Activated naive CD8-positive, alpha-beta T cell (primary cell): ENCODE results near the gene RBM17.

Source experiments
- H3K27ac Mint-ChIP-seq: one replicate; pipeline ENCODE4 v1.8.0; 2021; ENCODE audit warnings: mixed read lengths
- H3K27me3 Mint-ChIP-seq: one replicate; pipeline ENCODE4 v1.8.0; 2021; ENCODE audit warnings: mixed read lengths
- H3K36me3 Mint-ChIP-seq: one replicate; pipeline ENCODE4 v1.8.0; 2021; ENCODE audit warnings: mixed read lengths
- H3K4me1 Mint-ChIP-seq: one replicate; pipeline ENCODE4 v1.8.0; 2021; ENCODE audit warnings: low read depth, mixed read lengths
- H3K4me3 Mint-ChIP-seq: one replicate; pipeline ENCODE4 v1.8.0; 2021; ENCODE audit warnings: mild to moderate bottlenecking, mixed read lengths
- H3K9me3 Mint-ChIP-seq: one replicate; pipeline ENCODE4 v1.8.0; 2021; ENCODE audit warnings: low read depth, mixed read lengths

Gene RBM17

DNA sequence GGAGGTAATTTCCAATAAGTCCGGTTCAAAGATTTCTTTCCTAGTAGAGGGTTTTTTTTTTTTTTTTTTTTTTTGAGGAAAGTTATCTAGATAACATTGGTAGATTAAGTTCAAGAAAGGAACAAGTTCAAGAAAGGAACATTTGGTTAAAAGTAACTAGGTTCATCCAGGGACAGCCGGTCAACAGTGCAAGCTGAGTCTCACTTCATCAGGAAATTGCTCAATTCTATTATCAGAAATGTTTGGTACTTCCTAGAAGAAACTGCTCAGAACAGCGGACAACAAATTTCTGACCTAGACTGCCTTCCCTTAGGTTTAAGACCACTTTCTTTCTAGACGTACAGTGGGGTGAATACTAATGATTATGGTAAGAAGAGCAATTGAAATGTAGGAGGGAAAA, 23.0 kb upstream of the RBM17 start:
- Mint-ChIP-seq H3K4me1 (peaks cover 72% of the 10 kb centered on the region), H3K27ac (peak overlapping the region; percentile 79), H3K36me3 (peaks cover under 1% of the 10 kb centered on the region), H3K4me3 (no peak overlapping the region), H3K27me3 (no peaks in the 10 kb centered on the region), H3K9me3 (no peaks in the 10 kb centered on the region)

GRCh38 chr10:6067457-6067856, 21.4 kb upstream of the RBM17 start:
- Mint-ChIP-seq H3K27ac (peak overlapping the region; percentile 82), H3K9me3 (no peaks in the 10 kb centered on the region), H3K4me3 (peak overlapping the region; percentile 76), H3K4me1 (peaks cover 86% of the 10 kb centered on the region), H3K36me3 (no peaks in the 10 kb centered on the region), H3K27me3 (no peaks in the 10 kb centered on the region)

DNA sequence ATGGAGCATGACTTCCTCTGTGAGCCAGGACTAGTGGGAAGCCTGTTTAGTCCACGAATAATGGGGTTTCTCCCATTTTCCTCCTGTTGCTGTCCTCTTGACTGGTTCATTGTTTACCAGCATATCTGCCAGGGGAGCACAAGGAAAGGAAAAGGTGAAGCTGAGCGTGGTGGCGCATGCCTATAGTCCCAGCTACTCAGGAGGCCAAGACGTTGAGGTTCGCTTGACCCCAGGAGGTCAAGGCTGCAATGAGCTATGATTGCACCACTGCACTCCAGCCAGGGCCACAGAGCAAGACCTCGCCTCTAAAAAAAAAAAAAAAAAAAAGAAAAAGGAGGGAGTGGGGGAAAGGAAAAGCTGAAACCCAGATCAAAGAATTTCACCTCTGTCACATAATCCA, 20.8 kb upstream of the RBM17 start:
- H3K27ac Mint-ChIP-seq, result peak overlapping the region; percentile 95
- H3K4me3 Mint-ChIP-seq, result peak overlapping the region; percentile 76
- peaks cover 86% of the 10 kb centered on the region for H3K4me1 Mint-ChIP-seq
- H3K9me3 Mint-ChIP-seq, result no peaks in the 10 kb centered on the region
- H3K27me3 Mint-ChIP-seq, result no peaks in the 10 kb centered on the region
- no peaks in the 10 kb centered on the region for H3K36me3 Mint-ChIP-seq

GRCh38 chr10:6068422-6068821, 20.4 kb upstream of the RBM17 start:
- peak overlapping the region; percentile 76 for H3K4me3 Mint-ChIP-seq
- peaks cover 88% of the 10 kb centered on the region for H3K4me1 Mint-ChIP-seq
- H3K27me3 Mint-ChIP-seq, result no peaks in the 10 kb centered on the region
- H3K36me3 Mint-ChIP-seq, result no peaks in the 10 kb centered on the region
- peak overlapping the region; percentile 95 for H3K27ac Mint-ChIP-seq
- H3K9me3 Mint-ChIP-seq, result no peaks in the 10 kb centered on the region

DNA sequence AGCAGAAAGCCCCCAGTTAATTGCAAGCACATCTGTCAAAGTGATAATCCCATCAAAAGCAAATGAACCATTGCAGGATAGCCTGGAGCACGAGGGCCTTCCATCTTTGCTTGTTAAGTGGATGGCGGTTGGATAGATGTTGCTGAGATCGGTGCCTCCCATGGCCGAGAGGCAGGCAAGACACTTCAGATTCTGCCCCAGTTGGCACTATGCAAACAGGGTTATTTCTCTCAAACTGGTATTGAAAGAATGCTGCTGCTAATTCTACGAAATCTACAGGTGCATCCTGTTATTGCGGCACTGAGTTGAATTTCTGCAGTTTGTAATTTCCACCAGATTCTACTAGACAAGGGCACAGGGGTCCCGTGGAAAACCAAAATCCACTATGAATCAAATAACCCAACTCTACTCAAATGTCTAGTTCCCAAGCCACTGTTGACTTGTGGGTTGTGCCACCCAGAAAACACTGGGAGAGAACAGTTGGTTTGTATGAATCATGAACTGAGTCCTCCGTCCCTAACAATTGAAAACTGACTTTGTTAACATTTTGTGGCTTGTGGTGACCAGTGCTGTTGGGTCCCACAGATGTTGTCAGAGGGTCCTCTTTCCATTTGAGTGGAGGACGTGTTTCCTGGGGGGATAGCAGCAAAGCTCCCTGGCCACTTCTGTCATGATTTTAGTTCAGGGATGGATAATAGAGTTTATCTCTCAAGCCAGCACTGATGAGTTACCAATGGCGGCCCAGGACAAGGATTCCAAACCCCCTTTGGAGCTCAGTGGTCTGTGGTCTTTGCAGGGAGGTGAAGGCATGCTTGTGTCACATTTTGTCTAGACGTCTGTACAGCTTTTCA, 19.5 kb upstream of the RBM17 start:
- Mint-ChIP-seq H3K4me3 (peak overlapping the region; percentile 76), H3K4me1 (peaks cover 91% of the 10 kb centered on the region), H3K36me3 (no peaks in the 10 kb centered on the region), H3K27me3 (no peaks in the 10 kb centered on the region), H3K27ac (peak overlapping the region; percentile 95), H3K9me3 (no peaks in the 10 kb centered on the region)

GRCh38 chr10:6070660-6071059, 18.2 kb upstream of the RBM17 start:
- H3K4me1 Mint-ChIP-seq, result peaks cover 92% of the 10 kb centered on the region
- H3K27me3 Mint-ChIP-seq, result no peaks in the 10 kb centered on the region
- no peaks in the 10 kb centered on the region for H3K9me3 Mint-ChIP-seq
- H3K4me3 Mint-ChIP-seq, result peak overlapping the region; percentile 76
- H3K36me3 Mint-ChIP-seq, result no peaks in the 10 kb centered on the region
- H3K27ac Mint-ChIP-seq, result peak overlapping the region; percentile 95

GRCh38 chr10:6071181-6072175, 17.4 kb upstream of the RBM17 start:
- Mint-ChIP-seq H3K9me3 (no peaks in the 10 kb centered on the region), H3K4me1 (peaks cover 84% of the 10 kb centered on the region), H3K4me3 (no peak overlapping the region), H3K27me3 (no peaks in the 10 kb centered on the region), H3K27ac (peak overlapping the region; percentile 95), H3K36me3 (no peaks in the 10 kb centered on the region)

GRCh38 chr10:6072215-6072934, 16.5 kb upstream of the RBM17 start:
- Mint-ChIP-seq H3K4me3 (no peak overlapping the region), H3K9me3 (no peaks in the 10 kb centered on the region), H3K27me3 (no peaks in the 10 kb centered on the region), H3K36me3 (no peaks in the 10 kb centered on the region), H3K4me1 (peaks cover 77% of the 10 kb centered on the region), H3K27ac (peak overlapping the region; percentile 95)

GRCh38 chr10:6074489-6075301, 14.1 kb upstream of the RBM17 start:
- Mint-ChIP-seq H3K4me1 (peaks cover 54% of the 10 kb centered on the region), H3K4me3 (peak overlapping the region; percentile 28), H3K27me3 (no peaks in the 10 kb centered on the region), H3K9me3 (no peaks in the 10 kb centered on the region), H3K27ac (peak overlapping the region; percentile 30), H3K36me3 (no peaks in the 10 kb centered on the region)

GRCh38 chr10:6077071-6077675, 11.7 kb upstream of the RBM17 start:
- Mint-ChIP-seq H3K36me3 (no peaks in the 10 kb centered on the region), H3K4me1 (peaks cover 34% of the 10 kb centered on the region), H3K9me3 (no peaks in the 10 kb centered on the region), H3K27ac (no peak overlapping the region), H3K4me3 (no peak overlapping the region), H3K27me3 (no peaks in the 10 kb centered on the region)

- Mint-ChIP-seq H3K36me3 (no peaks in the 10 kb centered on the region), H3K27ac (no peak overlapping the region), H3K4me3 (no peak overlapping the region), H3K27me3 (no peaks in the 10 kb centered on the region), H3K4me1 (peaks cover 36% of the 10 kb centered on the region), H3K9me3 (no peaks in the 10 kb centered on the region)
Observed at GRCh38 chr10:6079044-6079443, 9.8 kb upstream of the RBM17 start.

GRCh38 chr10:6080417-6080973, 8.3 kb upstream of the RBM17 start:
- peak overlapping the region; percentile 78 for H3K27ac Mint-ChIP-seq
- no peak overlapping the region for H3K4me3 Mint-ChIP-seq
- no peaks in the 10 kb centered on the region for H3K27me3 Mint-ChIP-seq
- no peaks in the 10 kb centered on the region for H3K9me3 Mint-ChIP-seq
- H3K36me3 Mint-ChIP-seq, result no peaks in the 10 kb centered on the region
- H3K4me1 Mint-ChIP-seq, result peaks cover 27% of the 10 kb centered on the region

DNA sequence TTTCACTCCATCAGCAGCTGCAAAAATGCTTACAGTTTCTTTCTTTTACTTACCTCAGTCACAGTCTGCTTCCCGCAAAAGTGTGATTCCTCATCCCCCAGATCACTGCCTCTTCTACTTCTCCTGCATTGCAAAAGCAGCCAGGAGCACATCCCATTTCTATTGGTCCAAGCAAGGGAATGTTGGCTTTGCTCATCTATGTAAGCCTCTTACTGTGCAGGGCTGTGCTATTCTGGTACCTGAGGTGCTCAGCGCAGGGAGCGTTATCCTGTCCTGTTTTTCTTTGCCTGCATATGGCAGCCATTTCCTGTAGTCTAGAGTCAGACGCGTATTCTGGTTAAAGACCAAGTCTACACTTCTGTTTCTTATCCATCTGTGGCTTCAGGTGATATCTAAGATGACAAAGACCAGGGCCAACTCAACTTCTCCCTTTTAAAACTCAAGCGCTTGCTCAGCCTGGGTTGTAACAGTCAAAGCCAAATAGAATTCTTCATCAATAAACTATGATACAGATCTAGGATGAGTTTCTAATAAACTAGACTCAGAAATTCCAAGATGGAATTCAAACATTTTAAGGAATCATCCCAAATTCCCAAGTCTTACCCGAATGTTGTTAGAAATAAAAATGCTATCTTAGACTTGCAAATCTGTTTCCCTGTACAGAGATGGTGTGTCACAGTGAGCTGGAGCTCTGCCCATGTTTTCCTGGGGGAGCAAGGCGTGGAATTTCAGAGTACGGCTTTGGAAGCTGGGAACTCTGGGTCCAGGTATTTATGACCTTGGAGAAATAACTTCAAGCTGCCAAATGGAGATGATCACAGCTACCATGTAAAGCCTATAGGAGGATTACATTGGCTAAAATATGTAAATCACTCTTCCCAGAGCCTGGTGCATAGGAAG, 6.1 kb upstream of the RBM17 start:
- no peaks in the 10 kb centered on the region for H3K36me3 Mint-ChIP-seq
- H3K4me3 Mint-ChIP-seq, result peak overlapping the region; percentile 66
- no peaks in the 10 kb centered on the region for H3K9me3 Mint-ChIP-seq
- no peaks in the 10 kb centered on the region for H3K27me3 Mint-ChIP-seq
- H3K27ac Mint-ChIP-seq, result peak overlapping the region; percentile 82
- H3K4me1 Mint-ChIP-seq, result peaks cover 46% of the 10 kb centered on the region
